Uterus (tissue), 2 donors: ENCODE measurements around the gene RBMS3.

Experiments
- POLR2A ChIP-seq, 2 donors: fragments of 450-650 bp; IDR thresholded peaks; one replicate each; pipeline ENCODE4 v1.6.1; 2016; ENCODE audit warnings: antibody characterized with exemption in 2 of 2, mild to moderate bottlenecking in 1 of 2, moderate library complexity in 1 of 2
- TF ChIP-seq, protein P1 (sequence below), 4 experiments: fragments of 200-600 bp in 2 of 4; fragments of 450-650 bp in 2 of 4; sonication (generic) in 2 of 4; IDR thresholded peaks; one replicate each; pipeline ENCODE4 v1.5.1; 2016 to 2019; ENCODE audit warnings: antibody characterized with exemption in 4 of 4, mild to moderate bottlenecking in 2 of 4, moderate library complexity in 1 of 4

DNA sequence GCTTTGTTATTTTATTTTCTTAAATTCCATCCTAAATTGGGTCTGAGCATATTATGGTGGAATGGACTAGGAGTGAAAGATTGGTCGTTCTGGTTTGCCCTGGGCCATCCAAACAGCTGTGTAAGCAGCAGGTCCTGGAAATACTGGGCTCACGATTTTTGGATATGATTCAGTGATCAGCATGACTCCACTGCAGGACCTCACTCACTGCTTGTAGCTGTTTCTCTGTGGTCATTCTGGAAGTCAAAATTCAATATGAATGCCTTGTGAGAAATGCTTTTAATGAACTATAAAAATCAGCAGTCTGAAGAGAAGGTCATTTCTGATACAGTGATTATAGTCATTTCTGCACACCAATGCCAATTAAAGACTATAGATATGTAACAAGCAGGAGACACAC lies 185.0 kb downstream of the RBMS3 start:
- TF ChIP-seq POLR2A (IDR thresholded peaks at IDR 0.05), result no peak
- TF ChIP-seq, protein P1, sequence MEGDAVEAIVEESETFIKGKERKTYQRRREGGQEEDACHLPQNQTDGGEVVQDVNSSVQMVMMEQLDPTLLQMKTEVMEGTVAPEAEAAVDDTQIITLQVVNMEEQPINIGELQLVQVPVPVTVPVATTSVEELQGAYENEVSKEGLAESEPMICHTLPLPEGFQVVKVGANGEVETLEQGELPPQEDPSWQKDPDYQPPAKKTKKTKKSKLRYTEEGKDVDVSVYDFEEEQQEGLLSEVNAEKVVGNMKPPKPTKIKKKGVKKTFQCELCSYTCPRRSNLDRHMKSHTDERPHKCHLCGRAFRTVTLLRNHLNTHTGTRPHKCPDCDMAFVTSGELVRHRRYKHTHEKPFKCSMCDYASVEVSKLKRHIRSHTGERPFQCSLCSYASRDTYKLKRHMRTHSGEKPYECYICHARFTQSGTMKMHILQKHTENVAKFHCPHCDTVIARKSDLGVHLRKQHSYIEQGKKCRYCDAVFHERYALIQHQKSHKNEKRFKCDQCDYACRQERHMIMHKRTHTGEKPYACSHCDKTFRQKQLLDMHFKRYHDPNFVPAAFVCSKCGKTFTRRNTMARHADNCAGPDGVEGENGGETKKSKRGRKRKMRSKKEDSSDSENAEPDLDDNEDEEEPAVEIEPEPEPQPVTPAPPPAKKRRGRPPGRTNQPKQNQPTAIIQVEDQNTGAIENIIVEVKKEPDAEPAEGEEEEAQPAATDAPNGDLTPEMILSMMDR (IDR thresholded peaks at IDR 0.05), result no peak
